ENCODE measurements around the gene ISYNA1. TPM values are rescaled to one million over a fixed set of nuclear protein-coding genes. Genes with fewer than 3 reads are reported as not detected.

ISYNA1 gene
- total RNA-seq, 1 donor from 2014 or later = 6.3 TPM

DNA sequence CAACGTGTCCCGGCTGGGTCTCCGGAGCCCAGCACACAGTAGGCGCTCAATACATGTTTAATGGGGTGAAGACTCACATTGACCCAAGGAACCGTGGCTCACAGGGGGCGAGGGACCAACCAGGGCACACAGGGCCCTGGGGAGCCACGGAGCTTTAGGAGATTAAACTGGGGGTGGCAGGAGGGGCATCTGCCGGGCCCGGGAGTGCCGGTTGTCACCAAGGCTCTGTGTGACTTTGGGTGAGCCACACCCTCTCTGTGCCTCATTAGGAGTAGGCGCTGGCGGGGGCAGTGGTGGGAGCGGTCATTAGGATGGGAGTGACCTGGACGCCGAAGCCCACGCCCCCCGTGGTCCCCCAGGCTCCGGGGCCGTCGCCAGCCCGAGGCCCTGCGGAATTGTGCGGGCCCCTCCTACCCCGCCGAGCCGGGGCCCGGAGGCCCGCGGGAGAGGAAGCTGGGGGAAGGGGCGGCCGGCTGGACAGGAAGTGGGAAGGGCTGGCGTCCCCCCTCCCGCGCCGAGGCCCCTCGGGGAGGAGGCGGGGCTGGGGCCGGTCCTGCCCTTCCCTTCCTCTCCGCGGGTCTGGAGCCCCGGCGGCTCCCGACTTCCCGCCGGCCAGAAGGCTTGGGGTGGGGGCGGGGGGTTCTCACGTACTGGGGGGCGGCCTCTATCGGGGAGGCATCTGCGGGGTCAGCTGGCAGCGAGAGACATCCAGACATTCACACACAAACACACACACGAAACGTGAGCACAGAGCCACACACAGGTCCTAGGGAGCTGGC is 20.5 kb downstream of the ISYNA1 start:
- peak overlapping the region; percentile 73 for H3K4me3 Mint-ChIP-seq
- TF ChIP-seq, protein P1, sequence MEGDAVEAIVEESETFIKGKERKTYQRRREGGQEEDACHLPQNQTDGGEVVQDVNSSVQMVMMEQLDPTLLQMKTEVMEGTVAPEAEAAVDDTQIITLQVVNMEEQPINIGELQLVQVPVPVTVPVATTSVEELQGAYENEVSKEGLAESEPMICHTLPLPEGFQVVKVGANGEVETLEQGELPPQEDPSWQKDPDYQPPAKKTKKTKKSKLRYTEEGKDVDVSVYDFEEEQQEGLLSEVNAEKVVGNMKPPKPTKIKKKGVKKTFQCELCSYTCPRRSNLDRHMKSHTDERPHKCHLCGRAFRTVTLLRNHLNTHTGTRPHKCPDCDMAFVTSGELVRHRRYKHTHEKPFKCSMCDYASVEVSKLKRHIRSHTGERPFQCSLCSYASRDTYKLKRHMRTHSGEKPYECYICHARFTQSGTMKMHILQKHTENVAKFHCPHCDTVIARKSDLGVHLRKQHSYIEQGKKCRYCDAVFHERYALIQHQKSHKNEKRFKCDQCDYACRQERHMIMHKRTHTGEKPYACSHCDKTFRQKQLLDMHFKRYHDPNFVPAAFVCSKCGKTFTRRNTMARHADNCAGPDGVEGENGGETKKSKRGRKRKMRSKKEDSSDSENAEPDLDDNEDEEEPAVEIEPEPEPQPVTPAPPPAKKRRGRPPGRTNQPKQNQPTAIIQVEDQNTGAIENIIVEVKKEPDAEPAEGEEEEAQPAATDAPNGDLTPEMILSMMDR (IDR thresholded peaks at IDR 0.05) = no peak
- H3K27ac Mint-ChIP-seq = no peak overlapping the region
- DNase-seq (no peak), ATAC-seq (ENCODE audit: low read depth) (no peak)
- H3K4me1 Mint-ChIP-seq = peaks cover 63% of the 10 kb centered on the region
- peaks cover 46% of the 10 kb centered on the region for H3K27me3 Mint-ChIP-seq
- intact Hi-C loops (cut with micrococcal nuclease) = loop anchor here (1.0 to 10.0 kb wide), 4 partner anchors 7 to 473 kb away; partner anchors contain the start of gene PGPEP1
- ChIA-PET CTCF (interaction anchor here (1.5 to 6.8 kb wide), 2 partner anchors 11 to 28 kb away, joined by 5 to 59 read pairs; no protein-coding TSS in a partner anchor), POLR2A (interaction anchor here (0.6 to 7.2 kb wide), 9 partner anchors 16 to 431 kb away, joined by 3 to 47 read pairs (median 4); partner anchors contain the start of gene JUND)
- H3K36me3 Mint-ChIP-seq (ENCODE audit: low read depth) = no peaks in the 10 kb centered on the region
- no peaks in the 10 kb centered on the region for H3K9me3 Mint-ChIP-seq

DNA sequence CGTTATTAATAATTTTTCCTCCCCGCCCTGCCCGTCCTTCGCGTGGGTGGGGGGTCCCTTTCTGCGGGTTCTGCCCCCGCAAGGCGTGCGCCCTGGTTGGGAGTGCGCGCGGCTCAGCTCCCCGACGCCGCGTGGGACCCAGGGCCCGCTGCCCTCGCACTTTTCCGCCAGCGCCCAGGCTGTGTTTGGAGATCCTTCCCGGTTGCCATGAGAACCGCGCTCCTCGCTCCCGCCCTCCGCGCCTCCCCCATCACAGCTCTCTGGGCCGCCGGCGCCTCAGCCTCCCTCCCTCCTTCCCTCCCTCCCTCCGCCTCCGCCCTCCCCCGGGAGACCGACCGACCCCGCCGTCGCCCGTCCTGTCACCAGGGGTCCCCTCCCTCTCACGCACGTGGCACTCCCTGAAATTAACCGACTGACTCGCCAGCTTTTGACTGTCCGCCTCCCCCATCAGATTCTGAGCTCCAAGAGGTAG is 21.1 kb downstream of the ISYNA1 start:
- Mint-ChIP-seq H3K36me3 (ENCODE audit: low read depth) (no peaks in the 10 kb centered on the region), H3K9me3 (no peaks in the 10 kb centered on the region), H3K4me1 (peaks cover 57% of the 10 kb centered on the region), H3K27ac (no peak overlapping the region), H3K27me3 (peaks cover 48% of the 10 kb centered on the region), H3K4me3 (peak overlapping the region; percentile 60)
- DNase-seq (no peak), ATAC-seq (ENCODE audit: low read depth) (no peak)
- CTCF ChIA-PET = interaction anchor here (6.8 kb wide), 1 partner anchor 27 kb away, joined by 59 read pairs; no protein-coding TSS in a partner anchor
- TF ChIP-seq, protein P1 (IDR thresholded peaks at IDR 0.05) = no peak
- intact Hi-C loops (cut with micrococcal nuclease) = loop anchor here (10.0 kb wide), 2 partner anchors 312 to 472 kb away; no protein-coding TSS in a partner anchor
- POLR2A ChIA-PET = interaction anchor here (0.6 to 7.2 kb wide), 8 partner anchors 9 to 432 kb away, joined by 3 to 47 read pairs (median 4); partner anchors contain the start of gene JUND

- peaks cover 46% of the 10 kb centered on the region for H3K4me1 Mint-ChIP-seq
- POLR2A ChIA-PET = interaction anchor here (0.6 to 1.3 kb wide), 2 partner anchors 27 to 387 kb away, joined by 3 to 5 read pairs; no protein-coding TSS in a partner anchor
- no peaks in the 10 kb centered on the region for H3K36me3 Mint-ChIP-seq (ENCODE audit: low read depth)
- H3K27me3 Mint-ChIP-seq = peaks cover 57% of the 10 kb centered on the region
- H3K9me3 Mint-ChIP-seq = no peaks in the 10 kb centered on the region
- H3K27ac Mint-ChIP-seq = no peak overlapping the region
- CTCF ChIA-PET = interaction anchor here (1.1 to 6.8 kb wide), 2 partner anchors 26 to 136 kb away, joined by 3 to 59 read pairs; no protein-coding TSS in a partner anchor
- TF ChIP-seq, protein P1 (IDR thresholded peaks at IDR 0.05) = no peak
- intact Hi-C loops (cut with micrococcal nuclease) = loop anchor here (10.0 kb wide), 2 partner anchors 311 to 471 kb away; no protein-coding TSS in a partner anchor
- no peak overlapping the region for H3K4me3 Mint-ChIP-seq
- ATAC-seq (ENCODE audit: low read depth) (no peak), DNase-seq (no peak)
Measured at GRCh38 chr19:18415178-18415867, 22.6 kb downstream of the ISYNA1 start.

DNA sequence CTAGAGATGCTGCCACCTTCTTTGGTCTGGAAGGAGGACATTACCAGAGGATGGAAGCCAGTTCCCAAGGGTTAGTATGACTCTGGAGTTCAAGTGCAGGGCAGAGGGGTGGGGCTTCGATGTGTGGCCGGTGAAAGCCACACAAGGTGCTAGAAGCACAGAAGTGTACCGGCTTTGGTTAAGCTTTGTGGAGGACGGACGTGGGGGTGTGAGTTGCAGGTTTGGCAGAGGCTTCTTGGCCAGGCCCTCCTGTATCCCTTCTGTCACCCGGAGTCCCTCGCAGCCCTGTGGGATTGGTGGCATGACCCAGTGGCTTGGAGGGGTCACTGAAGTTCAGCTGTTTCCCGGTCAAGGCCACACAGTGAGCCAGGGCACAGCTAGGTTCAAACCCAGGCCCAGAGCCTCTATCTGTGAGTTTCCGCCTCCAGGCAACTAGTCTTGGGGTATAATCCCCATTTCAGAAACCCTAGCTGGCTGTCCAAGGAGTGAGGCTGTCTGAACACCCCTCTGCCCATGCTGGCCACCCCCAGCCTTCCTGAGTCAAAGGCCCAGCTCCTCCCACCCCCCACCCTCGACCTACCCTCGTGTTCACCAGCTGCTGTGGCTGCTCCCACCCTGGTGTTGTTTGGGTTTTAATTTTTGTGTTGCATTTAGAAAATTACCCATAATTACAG is 23.3 kb downstream of the ISYNA1 start:
- Mint-ChIP-seq H3K9me3 (no peaks in the 10 kb centered on the region), H3K4me1 (peaks cover 41% of the 10 kb centered on the region), H3K4me3 (no peak overlapping the region), H3K27me3 (peaks cover 58% of the 10 kb centered on the region), H3K36me3 (ENCODE audit: low read depth) (no peaks in the 10 kb centered on the region), H3K27ac (no peak overlapping the region)
- CTCF ChIA-PET = interaction anchor here (0.8 to 6.8 kb wide), 6 partner anchors 9 to 160 kb away, joined by 3 to 59 read pairs (median 4); no protein-coding TSS in a partner anchor
- POLR2A ChIA-PET = interaction anchor here (0.5 to 1.3 kb wide), 5 partner anchors 14 to 1312 kb away, joined by 3 to 6 read pairs (median 3); no protein-coding TSS in a partner anchor
- DNase-seq = no peak
- intact Hi-C loops (cut with micrococcal nuclease) = loop anchor here (10.0 kb wide), 2 partner anchors 310 to 470 kb away; no protein-coding TSS in a partner anchor
- TF ChIP-seq, protein P1 (IDR thresholded peaks at IDR 0.05) = no peak
- ATAC-seq (ENCODE audit: low read depth) = no peak

All from activated B cell treated with CpG ODN at 0.5 μM for 24 hours (primary cell).